NCI-H2081 treated with DMSO at 0.1 percent for 48 hours (cell line): ENCODE data around the gene CLNK.

ENCODE experiments used
- DNase-seq: peaks from one replicate; lab custom pipeline; 2025; lab: John Stamatoyannopoulos, UW

CLNK gene

GRCh38 chr4:10521424-10521823, 163.1 kb downstream of the CLNK start:
- DNase-seq, result peak; percentile 96

DNA sequence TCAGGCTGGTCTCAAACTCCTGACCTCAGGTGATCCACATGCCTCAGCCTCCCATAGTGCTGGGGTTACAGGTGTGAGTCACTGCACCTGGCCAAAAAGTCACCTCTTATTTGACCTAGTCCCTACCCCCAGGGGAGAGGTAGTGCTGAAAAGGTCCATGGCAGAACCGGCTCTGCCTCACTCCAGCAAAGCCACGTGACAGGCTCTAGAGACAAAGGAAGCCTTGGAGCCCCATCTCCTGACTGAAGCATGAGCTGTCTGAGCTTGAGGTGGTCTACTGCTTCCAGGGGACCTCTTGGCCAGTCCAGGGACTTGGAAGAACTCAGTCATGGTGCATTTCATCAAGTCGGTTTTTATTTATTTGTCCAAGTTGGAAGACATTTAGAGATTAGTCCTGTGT, 174.8 kb downstream of the CLNK start:
- no peak for DNase-seq

DNA sequence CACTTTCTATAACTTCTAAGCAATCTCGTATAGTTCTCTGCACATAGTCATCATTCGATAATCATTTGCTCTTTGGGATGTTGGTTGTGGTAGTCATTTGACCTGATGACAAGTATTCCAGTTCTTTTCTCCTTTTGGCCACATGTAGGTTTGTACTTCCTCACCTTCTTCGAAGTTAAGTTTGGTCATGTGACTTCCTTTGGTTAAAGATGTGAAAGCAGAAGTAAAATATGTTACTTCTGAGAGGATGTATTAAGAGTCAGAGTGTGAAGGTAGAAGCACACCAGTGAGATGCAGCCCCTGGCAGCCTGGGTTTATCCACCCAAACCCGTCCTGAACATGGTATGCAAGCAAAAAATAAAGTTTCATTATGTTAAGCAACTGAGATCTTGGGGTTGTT, 178.5 kb downstream of the CLNK start:
- DNase-seq, result no peak

GRCh38 chr4:10504570-10505179, 179.9 kb downstream of the CLNK start:
- DNase-seq, result no peak

GRCh38 chr4:10502717-10503116, 181.9 kb downstream of the CLNK start:
- no peak for DNase-seq

GRCh38 chr4:10500776-10501175, 183.8 kb downstream of the CLNK start:
- no peak for DNase-seq

DNA sequence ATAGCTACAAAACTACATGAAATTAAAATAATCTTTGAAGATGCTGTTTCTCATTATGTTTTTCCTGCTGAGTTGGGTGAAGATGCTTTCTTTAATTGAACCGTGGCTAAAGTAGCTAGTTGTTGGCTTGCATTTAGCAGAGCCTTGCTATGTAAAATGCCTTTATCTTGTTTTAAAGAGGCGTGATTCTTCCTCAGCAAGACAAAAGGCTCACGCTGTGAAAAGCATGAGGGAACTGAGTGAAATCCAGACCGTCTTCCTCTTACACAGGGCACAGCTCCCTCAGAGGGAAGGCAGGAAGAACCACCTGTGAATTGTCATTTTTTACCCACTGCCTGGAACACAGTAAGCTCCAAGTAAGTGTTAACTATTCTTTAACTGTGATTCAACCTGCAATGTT, 188.4 kb downstream of the CLNK start:
- DNase-seq, result no peak

DNA sequence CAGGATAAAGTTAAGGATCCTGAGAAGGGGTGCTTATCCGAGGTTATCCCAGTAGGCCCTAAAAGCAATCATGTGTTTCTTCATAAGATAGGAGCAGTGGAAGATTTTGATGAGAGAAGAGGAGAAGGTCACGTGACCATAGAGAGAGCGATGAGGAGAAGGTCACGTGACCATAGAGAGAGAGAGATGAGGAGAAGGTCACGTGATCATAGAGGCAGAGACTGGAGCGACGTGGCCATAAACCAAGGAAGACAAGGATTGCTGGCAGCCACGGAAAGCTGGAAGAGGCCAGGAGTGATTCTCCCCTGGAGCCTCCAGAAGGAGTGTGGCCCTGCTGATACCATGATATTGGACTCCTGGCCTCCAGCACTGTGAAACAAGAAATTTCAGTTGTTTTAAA, 188.9 kb downstream of the CLNK start:
- no peak for DNase-seq

DNA sequence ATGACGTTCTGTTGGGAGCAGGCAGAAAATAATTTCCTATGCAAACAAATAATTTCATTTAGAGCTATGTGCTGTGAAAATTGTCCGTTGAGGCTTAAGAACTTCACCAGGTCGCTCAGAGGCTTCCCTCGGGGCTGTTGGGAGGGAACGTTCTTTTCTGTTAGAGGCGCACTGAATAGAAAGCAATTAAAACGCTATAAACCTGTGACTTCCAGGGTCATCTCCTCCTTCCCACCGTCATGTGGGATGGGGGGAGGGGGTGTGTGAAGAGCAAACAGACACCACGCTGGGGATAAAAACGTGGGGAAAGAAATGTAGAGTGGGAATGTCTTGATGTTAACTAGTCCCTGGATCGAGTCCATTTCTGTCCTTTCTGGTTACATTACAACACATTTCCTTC, 192.1 kb downstream of the CLNK start:
- DNase-seq, result no peak

DNA sequence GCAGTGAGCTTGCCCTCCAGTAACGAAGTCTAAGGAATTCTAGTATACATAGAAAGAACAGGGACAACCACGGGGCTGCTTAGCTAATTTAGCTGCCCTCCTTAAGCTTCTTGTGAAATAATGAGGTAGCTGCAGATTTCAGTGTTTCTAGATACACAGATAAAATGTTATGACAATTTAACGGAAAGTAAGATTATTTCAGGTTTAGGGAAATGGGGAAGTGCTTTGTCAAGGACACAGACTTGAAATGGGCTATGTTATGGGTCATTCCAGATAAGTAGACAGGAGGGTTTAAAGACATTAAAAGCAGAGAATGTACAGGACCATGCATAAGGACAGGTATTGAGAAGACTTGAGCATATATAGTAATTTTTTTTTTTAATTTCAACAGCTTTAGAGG, 193.2 kb downstream of the CLNK start:
- no peak for DNase-seq

GRCh38 chr4:10490996-10491395, 193.6 kb downstream of the CLNK start:
- DNase-seq, result no peak

GRCh38 chr4:10482913-10483312, 201.7 kb downstream of the CLNK start:
- DNase-seq, result no peak

DNA sequence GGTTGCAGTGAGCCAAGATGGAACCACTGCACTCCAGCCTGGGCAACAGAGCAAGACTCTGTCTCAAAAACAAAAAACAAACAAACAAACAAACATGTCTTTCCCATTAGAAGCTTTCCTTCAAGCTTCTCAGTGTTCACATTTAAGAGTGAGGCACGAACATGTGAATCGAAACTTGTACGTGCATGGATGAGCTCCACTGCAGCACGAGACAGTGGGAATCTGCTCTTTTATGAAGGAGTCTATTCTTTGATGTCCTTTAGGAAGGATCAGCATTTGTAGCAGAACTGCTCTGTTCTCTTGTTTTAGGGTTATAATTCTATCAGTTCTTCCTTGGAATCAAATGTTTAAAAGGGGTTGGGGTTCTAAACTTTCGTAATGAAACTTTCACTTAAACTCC, 204.0 kb downstream of the CLNK start:
- DNase-seq, result no peak

DNA sequence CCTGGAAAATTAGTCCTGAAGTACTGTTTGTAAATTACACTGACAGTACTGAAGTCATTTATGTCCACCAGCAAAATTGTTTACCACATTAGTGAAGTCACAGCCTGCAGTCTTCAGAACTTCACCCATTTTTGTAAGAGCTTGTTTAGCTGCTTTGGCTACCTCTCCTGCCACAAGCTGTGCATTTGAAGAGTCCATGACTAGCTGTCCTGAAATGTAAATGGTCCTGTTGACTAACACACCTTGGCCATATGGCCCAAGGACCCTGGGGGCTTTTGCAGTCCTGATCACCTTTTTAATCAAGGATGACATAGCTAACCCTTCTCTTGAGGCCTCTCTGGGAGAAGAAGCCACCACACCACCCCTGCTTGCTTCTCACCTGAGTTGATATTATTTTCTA, 205.9 kb downstream of the CLNK start:
- DNase-seq, result no peak

GRCh38 chr4:10470505-10470904, 214.1 kb downstream of the CLNK start:
- DNase-seq, result no peak

DNA sequence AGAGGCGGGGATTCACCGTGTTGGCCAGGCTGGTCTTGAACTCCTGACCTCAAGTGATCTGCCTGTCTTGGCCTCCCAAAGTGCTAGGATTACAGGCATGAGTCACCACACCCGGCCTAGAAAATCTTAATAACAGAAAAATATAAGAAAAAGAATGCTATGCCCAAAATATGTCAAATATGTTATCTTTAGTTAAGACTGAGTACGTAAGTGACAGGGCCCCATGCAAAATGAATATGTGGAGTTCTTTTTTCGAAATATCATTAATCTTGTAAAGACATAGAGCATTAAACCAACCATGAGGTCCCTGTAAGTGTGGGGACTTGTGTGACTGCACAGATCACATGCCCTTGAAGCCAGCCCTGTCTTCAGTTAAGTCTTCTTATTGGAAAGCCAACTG, 218.4 kb downstream of the CLNK start:
- no peak for DNase-seq

DNA sequence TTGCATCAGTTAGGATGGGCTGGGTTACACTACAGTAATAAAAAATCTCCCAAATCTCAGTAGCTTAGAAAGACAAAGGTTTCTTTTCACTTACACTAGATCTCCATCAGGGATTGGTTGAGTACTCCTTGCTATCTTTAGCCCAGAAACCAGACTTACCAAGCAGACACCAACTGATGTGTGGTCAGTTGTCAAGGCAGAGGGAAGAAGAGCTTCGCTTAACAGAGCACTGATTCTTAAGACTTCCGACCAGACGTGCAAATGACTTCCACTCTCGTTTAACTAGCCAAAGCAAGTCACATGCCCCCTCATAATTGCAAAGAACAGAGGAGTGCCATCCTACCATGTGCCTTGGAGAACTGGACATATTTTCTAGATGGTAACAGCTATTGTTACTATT, 221.7 kb downstream of the CLNK start:
- no peak for DNase-seq

DNA sequence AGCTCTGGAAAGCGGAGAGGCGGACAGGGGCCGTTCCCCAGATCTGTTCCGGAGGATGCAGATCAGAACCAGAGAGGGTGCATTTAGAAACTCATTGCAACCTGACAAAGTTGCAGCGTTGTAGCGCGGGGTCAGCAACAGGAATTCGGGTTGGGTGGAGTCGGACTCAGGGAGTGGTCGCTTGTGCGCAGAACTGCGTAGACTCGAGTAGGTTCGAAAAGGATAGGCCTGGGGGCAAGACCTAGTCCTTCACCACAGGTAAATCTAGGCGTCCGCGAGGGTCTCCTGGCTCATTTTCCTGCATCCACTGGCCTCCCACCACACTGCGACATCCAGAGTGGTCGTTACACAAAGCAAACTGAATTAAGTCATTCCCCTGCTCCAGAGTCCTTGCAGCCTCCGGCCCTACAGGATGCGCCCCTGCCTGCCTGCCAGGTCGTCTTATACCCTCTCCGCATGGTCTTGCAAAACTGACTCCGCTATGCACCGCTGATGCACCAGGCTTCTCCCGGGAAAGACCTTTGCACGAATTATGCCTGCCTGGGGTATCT, 222.6 kb downstream of the CLNK start:
- DNase-seq, result no peak

DNA sequence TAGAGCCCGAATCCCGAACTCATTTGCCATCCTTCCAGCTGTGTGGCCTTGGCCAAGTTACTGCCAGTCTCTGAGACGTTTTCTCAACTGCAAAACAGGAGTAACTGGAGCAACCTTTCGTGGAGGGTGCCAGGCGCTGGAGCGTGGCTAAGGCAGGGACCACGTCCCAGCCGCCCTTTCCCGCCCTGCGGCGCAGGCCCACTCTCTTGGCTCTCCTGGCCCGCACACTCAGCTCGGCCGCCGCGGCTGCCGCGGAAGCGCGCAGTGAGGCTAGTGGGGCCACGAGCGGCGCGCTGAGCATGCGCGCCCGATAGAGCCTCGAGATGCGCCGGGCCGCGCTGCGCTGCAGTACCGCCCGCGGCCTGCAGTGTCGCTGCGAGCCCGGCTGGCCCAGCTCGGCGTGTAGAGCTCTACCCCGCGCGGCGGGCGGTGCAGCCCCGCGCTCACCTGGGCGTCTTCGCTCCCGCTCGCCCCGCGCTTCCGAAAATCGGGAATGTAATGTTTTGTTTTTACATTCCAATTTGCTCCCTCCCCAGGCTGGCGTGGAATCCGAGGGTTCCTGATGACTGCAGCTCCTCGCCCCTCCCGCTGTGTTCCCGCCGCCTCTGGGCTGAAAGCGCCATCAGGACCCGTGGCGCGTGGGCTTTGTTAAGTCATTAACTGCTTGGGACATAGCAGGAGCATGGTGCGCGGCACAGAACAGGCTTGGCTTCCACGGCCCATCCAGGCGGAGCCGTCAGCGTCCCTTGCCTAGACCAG, 223.3 kb downstream of the CLNK start:
- DNase-seq, result no peak

DNA sequence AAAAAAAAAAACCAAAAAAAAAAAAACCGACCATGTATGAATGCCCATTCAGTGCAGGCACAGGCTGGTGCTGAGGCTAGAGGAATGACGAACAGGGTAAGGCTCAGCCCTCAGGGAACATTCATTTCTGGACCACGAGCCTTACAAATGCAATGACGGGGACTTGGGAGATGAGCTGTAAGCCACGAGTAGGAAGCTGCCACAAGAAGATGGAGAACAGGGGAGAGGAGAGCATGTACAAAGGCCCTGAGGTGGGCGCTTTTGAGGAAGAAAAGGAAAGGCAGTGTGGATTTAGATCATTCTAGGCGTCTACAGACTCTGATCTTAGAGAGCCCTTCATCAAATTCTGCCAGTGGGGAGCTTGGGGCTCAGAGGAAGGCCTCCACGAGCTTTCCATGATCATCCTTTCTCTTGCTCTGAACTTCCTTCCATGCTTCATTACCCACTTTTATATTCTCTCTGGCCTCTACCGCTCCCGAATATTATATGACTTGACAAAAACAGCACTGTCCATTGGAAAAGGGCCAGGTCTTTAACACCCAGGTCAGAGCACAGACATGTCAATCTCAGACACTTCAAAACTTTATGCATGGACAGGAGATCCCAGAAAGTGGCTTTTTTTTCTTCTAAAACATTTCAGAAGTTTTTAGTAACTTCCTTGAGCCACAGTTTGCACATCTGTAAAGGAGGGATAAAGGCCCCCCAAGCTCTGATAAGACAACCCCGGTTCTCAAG, 224.1 kb downstream of the CLNK start:
- no peak for DNase-seq

DNA sequence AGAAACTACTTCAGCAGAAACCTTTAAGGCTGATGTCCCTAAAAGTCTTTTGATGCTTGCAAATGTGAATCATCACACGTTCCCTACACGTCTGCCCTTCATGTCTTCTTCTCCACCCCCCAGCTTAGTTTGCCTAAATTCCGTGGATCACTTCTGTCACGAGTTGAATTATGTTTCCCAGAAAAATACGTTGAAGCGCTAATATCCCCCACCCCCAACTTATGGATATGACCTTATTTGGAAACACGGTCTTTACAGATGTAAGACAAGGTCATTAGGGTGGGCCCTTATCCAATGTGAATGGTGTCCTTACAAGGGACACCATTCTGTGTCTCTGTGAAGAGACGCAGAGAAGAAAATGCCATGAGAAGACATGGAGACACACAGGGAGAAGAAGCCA, 225.3 kb downstream of the CLNK start:
- DNase-seq, result no peak

- no peak for DNase-seq
Observed at GRCh38 chr4:10458177-10458576, 226.4 kb downstream of the CLNK start.

GRCh38 chr4:10457255-10457801, 227.2 kb downstream of the CLNK start, which contains the start of gene ZNF518B:
Gene ZNF518B (minus strand): TSS chr4:10457426. CDS start chr4:10446328, 11,098 bp downstream.
- DNase-seq, result no peak
